Activated CD4-positive, alpha-beta T cell treated with anti-CD3 and anti-CD28 coated beads, Interleukin-2, amount 10 ng/mL, durations not matched to agents 7 days and 5 days (primary cell): Measurements from ENCODE around the gene ZNF618. TPM values are rescaled to one million over a fixed set of nuclear protein-coding genes. Genes with fewer than 3 reads are reported as not detected.
"Not testable (repeated sequence)": the region's sequence is repeated elsewhere in the genome, so short reads cannot be mapped to it uniquely, and the experiment has no call there.

ENCODE experiments used
- CTCF ChIA-PET: fragments of 350-600 bp; sonication (Branson Sonifier 250); formaldehyde crosslinking; loops from one replicate; lab custom pipeline; 2021; ENCODE audit warnings: antibody characterized with exemption; lab: Charles Lee
- POLR2A ChIA-PET: fragments of 350-600 bp; sonication (Branson Sonifier 250); formaldehyde crosslinking; loops from one replicate; lab custom pipeline; 2021; ENCODE audit warnings: antibody characterized with exemption; lab: Charles Lee
- DNase-seq: peaks from one replicate; pipeline ENCODE4 v3.0.0-alpha.2; 2020
- H3K27ac Mint-ChIP-seq: one replicate; pipeline ENCODE4 v1.8.0; 2021; ENCODE audit warnings: mild to moderate bottlenecking, moderate library complexity, mixed read lengths
- H3K27me3 Mint-ChIP-seq: one replicate; pipeline ENCODE4 v1.8.0; 2021; ENCODE audit warnings: mixed read lengths
- H3K36me3 Mint-ChIP-seq: one replicate; pipeline ENCODE4 v1.8.0; 2021; ENCODE audit warnings: low read depth, mixed read lengths
- H3K4me1 Mint-ChIP-seq: one replicate; pipeline ENCODE4 v1.8.0; 2021; ENCODE audit warnings: mixed read lengths
- H3K4me3 Mint-ChIP-seq: one replicate; pipeline ENCODE4 v1.8.0; 2021; ENCODE audit warnings: mild to moderate bottlenecking, moderate library complexity, mixed read lengths
- H3K9me3 Mint-ChIP-seq: one replicate; pipeline ENCODE4 v1.8.0; 2021; ENCODE audit warnings: mixed read lengths
- total RNA-seq, 2 experiments: library from RNA; stranded (reverse); gene quantifications; one replicate each; pipeline ENCODE4 v1.2.3, GENCODE V29; 2021

ZNF618 gene
- total RNA-seq, 2 experiments from 2014 or later = 0.21 to 0.27 TPM

DNA sequence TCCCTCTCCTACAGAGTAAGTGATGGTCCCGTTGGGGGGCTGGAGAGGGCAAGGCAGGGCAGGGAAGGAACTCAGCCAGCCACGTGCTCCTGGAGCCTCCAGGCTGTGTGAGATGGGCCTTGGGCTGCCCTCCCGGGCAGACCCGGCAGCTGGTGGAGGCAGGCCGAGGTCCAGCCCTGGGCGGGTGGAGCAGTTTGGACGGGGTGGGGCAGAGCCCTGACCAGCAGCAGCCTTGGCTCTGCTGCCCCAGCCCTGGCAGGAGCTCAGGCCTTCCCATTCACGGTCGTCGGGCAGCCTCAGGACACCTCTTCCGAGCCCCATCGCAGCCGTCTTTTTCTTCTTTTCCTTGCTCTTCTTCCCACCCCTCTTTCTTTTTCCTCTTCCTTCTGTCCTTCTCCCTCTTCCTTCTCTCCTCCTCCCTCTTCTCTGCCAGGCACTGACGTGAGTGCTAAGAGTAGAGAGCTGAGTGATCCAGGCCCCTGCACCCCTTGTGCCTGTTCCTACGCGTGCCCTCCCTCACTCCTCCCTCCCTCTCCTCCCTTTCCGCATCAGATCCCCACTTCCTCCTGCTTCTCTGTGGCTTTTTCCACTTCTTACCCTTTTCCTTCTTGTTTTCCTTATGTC, 159.2 kb downstream of the ZNF618 start:
- Mint-ChIP-seq H3K9me3 (no peaks in the 10 kb centered on the region), H3K27me3 (no peaks in the 10 kb centered on the region), H3K4me3 (no peak overlapping the region), H3K4me1 (no peaks in the 10 kb centered on the region), H3K27ac (no peak overlapping the region), H3K36me3 (no peaks in the 10 kb centered on the region)
- ChIA-PET POLR2A (no interaction called here), CTCF (no interaction called here)
- DNase-seq = no peak

DNA sequence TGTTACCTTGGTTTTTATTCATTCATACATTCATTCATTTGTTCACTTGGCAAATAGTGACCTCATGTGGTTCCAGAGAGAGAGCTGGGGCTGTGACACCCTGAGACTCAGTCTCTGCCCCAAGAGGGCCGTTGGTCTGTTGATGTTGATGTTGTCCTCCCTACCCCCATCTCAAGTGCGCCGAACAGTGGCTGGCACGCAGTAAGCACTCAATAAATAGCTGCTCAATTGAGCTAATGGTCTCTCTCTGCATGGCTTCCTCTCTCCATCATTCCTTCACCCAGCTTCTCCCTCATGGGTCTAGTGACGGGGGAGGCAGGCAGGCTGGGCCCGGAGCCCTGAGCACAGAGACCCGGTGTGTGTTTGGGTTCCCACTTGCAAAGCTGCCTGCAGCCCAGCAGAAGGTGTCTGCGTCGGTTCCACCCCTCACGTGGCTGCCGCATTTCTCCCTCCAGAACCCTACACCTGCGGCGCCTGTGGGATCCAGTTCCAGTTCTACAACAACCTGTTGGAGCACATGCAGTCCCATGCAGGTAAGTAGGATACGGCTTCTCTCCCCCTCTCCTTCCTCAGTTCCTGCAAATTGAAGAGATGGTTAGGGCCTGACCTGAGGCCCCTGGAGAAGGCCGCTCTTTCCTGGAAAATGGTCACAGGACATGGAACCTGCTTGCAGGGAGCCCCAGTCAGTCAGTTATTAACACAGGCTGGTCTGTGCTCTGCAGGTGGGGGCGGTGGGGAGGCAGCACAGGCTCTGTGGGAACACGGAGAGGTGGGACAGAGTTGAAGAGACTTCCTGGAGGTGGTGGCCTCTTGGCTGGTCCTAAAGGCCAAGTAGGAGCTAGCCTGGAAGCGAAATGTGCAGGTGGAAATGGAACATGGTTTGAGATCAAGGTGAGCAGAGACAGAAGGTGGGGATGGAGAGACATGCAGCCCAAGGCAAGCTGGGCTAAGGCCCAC, 160.0 kb downstream of the ZNF618 start:
- no peaks in the 10 kb centered on the region for H3K27me3 Mint-ChIP-seq
- no peak overlapping the region for H3K4me3 Mint-ChIP-seq
- POLR2A ChIA-PET = no interaction called here
- CTCF ChIA-PET = no interaction called here
- H3K36me3 Mint-ChIP-seq = no peaks in the 10 kb centered on the region
- no peaks in the 10 kb centered on the region for H3K9me3 Mint-ChIP-seq
- H3K4me1 Mint-ChIP-seq = no peaks in the 10 kb centered on the region
- no peak for DNase-seq
- H3K27ac Mint-ChIP-seq = no peak overlapping the region

DNA sequence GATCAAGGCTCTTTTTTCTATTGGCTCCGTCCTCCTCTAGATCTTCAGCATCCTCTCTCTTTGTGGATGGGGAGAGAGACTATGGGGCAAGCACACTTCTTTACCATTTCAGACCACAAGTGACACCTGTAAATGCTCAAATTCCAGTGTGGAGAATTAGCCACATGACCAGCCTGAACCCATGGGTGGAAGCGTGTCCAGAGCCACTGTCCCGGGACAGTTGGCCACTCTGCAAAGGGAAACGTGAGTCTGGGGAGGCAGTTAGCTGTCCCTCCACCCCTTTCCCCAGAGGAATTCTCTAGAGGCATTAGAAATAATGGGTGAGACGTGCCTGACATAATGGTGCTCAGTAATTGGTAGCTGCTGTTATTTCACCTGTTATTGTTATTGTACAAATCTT, 161.1 kb downstream of the ZNF618 start:
- Mint-ChIP-seq H3K27ac (no peak overlapping the region), H3K4me1 (no peaks in the 10 kb centered on the region), H3K36me3 (no peaks in the 10 kb centered on the region), H3K4me3 (no peak overlapping the region), H3K9me3 (no peaks in the 10 kb centered on the region), H3K27me3 (no peaks in the 10 kb centered on the region)
- no peak for DNase-seq
- POLR2A ChIA-PET = no interaction called here
- CTCF ChIA-PET = no interaction called here

DNA sequence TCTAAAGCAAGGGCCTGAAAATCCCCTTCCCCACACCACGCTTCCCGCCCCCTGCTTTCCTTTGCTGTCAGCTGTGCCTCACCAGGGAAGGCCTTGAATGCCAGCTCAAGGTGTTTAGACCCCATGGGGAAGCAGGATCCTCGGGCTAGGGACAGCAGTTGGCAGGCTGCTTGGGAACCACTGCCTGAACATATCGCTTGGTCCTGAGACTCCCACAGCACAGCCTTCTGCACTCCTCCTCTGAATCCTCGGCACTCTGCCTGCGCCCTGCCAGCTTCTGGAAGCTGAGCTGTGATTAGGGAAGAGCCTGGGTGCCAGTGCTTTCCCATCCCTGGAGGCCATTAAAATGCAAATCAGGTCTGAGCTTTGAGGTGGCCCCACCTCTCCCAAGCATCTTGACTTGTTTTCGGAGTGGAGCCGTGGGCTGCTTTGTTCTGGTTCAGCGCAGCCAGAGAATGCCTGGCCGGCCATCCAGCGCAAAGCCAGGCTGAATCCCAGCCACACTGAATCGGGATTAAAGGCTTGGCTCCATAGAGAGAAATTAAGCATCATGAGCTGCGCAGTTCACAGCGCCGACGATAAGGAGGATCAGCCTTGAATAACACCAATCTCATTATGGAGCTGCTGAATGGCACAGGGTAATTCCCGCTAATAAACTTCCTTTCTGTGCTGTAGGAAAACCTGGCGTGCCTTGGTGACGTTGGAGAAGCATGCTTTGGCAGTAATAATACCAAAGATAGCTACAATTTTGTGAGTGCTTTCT, 162.0 kb downstream of the ZNF618 start:
- CTCF ChIA-PET = no interaction called here

DNA sequence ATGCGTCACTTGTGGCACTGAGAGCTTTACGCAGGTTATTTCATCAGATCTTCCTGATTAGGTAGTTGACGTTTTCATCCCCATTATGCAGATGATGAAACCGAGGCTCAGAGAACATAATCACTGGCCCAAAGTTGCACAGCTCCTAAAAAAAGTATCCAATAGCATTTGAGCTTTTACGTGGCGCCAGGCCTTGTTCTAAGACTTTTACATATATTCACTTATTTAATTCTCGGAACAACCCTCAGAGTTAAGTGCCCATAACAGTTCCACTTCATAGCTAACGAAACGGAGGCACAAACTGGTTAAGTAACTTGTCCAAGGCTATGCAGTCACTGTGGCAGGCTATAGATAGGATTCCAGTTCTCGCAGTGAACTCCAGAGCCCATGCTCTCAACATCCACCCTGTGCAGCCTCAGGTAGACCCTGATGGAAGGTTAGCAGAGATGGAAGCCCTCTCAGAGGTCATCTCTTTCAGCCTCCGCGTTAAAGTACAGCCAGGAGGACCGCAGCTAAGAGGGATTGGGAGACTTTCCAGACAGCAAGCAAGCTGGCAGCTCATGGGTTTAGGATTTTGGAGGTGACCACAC, 162.7 kb downstream of the ZNF618 start:
- no peaks in the 10 kb centered on the region for H3K9me3 Mint-ChIP-seq
- no peaks in the 10 kb centered on the region for H3K4me1 Mint-ChIP-seq
- H3K27me3 Mint-ChIP-seq = no peaks in the 10 kb centered on the region
- no peaks in the 10 kb centered on the region for H3K36me3 Mint-ChIP-seq
- no peak for DNase-seq
- no peak overlapping the region for H3K27ac Mint-ChIP-seq
- ChIA-PET POLR2A (no interaction called here), CTCF (no interaction called here)
- H3K4me3 Mint-ChIP-seq = no peak overlapping the region

More for the DNA sequence above, 162.0 kb downstream of the ZNF618 start:
- no peak for DNase-seq
- Mint-ChIP-seq H3K9me3 (no peaks in the 10 kb centered on the region), H3K4me3 (no peak overlapping the region), H3K27me3 (no peaks in the 10 kb centered on the region), H3K4me1 (no peaks in the 10 kb centered on the region), H3K36me3 (no peaks in the 10 kb centered on the region), H3K27ac (no peak overlapping the region)
- POLR2A ChIA-PET = no interaction called here

DNA sequence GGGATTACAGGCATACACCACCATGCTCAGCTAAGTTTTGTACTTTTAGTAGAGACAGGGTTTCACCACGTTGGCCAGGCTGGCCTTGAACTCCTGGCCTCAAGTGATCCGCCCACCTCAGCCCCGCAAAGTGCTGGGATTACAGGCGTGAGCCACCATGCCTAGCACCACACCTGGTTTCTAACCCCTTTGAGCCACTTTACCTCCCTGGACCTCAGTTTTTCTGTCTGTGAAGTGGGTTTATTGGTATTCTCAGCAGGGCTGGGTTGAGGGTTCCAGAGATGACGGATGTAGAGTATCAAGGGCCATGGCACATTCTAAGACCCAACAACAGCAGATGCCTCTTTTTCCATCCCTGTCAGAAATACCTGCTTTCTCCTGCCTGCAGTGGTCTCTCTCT, 163.4 kb downstream of the ZNF618 start:
- H3K27me3 Mint-ChIP-seq = peaks cover 3% of the 10 kb centered on the region
- DNase-seq = no peak
- ChIA-PET CTCF (no interaction called here), POLR2A (no interaction called here)
- no peak overlapping the region for H3K4me3 Mint-ChIP-seq
- no peaks in the 10 kb centered on the region for H3K36me3 Mint-ChIP-seq
- no peaks in the 10 kb centered on the region for H3K4me1 Mint-ChIP-seq
- no peaks in the 10 kb centered on the region for H3K9me3 Mint-ChIP-seq
- no peak overlapping the region for H3K27ac Mint-ChIP-seq

DNA sequence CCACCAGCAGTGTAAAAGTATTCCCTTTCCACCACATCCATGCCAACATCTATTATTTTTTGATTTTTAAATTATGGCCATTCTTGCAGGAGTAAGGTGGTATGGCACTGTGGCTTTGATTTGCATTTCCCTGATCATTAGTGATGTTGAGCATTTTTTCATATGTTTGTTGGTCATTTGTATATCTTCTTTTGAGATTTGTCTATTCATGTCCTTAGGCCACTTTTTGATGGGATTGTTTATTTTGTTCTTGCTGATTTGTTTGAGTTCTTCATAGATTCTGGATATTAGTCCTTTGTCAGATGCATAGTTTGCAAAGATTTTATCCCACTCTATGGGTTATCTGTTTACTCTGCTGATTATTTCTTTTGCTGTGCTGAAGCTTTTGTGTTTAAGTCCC, 167.6 kb downstream of the ZNF618 start:
- peaks cover 11% of the 10 kb centered on the region for H3K27me3 Mint-ChIP-seq
- POLR2A ChIA-PET, DNase-seq, H3K27ac Mint-ChIP-seq, CTCF ChIA-PET, H3K4me3 Mint-ChIP-seq, H3K36me3 Mint-ChIP-seq, H3K4me1 Mint-ChIP-seq, H3K9me3 Mint-ChIP-seq: not testable (repeated sequence)

DNA sequence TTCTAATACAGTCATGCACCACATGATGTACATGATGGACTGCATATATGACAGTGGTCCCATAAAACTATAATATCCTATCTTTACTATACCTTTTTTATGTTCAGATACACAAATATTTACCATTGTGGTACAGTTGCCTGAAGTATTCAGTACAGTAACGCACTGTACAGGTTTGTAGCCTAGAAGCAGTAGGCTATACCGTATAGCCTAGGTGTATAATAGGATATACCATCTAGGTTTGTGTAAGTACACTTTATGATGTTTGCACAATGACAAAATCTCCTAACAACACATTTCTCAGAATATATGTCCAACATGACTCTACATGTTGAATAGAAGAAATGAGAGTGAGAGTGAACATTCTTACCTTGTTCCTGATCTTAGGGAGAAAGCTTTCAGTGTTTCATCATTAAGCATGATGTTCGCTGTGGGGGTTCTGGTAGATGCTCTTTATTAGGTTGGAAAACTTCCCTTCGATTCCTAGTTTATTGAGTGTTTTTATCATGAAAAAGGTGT, 170.2 kb downstream of the ZNF618 start:
- Mint-ChIP-seq H3K4me1 (no peaks in the 10 kb centered on the region), H3K9me3 (no peaks in the 10 kb centered on the region), H3K4me3 (no peak overlapping the region), H3K27me3 (peaks cover 11% of the 10 kb centered on the region), H3K36me3 (no peaks in the 10 kb centered on the region), H3K27ac (no peak overlapping the region)
- ChIA-PET POLR2A (no interaction called here), CTCF (no interaction called here)
- DNase-seq = no peak

DNA sequence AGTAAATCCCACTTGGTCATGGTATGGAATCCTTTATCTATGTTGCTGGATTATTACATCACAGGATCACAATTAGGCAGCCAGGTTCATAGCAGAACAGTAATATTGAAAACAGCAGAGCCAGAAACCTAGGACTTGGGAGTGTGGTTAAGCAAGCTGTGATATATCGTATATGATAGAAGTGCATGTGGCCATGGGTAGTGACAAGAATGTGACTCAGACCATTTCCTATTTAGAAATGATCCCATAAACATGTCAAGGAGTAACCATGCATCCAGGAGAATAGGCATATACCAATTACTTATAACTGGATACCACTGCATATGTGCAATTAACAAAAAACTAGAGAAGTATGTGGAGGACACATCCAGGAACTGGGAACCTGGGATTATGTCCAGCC, 170.8 kb downstream of the ZNF618 start:
- DNase-seq = no peak
- Mint-ChIP-seq H3K36me3 (no peaks in the 10 kb centered on the region), H3K4me1 (no peaks in the 10 kb centered on the region), H3K27me3 (peaks cover 11% of the 10 kb centered on the region), H3K9me3 (no peaks in the 10 kb centered on the region), H3K4me3 (no peak overlapping the region), H3K27ac (no peak overlapping the region)
- ChIA-PET POLR2A (no interaction called here), CTCF (no interaction called here)

DNA sequence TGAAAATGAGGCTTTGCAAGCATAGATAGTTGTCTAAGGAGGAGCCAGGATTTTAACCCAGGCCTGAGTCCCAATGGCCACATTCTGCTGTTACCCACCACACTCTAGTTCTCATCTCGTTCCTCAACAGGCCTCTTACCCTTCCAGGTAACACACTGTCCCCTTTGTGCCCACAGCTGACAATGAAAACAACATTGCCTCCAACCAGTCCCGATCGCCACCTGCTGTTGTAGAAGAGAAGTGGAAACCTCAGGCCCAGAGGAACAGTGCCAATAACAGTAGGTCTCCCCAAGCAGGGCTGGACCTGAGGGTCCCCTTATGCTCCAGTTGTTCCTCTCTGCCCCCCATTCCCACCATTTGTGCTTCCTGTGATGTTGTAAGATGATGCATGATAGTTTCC, 171.6 kb downstream of the ZNF618 start:
- no peaks in the 10 kb centered on the region for H3K36me3 Mint-ChIP-seq
- ChIA-PET POLR2A (no interaction called here), CTCF (interaction anchor here (0.8 kb wide), 1 partner anchor 12 kb away, joined by 3 read pairs; no protein-coding TSS in a partner anchor)
- no peak overlapping the region for H3K4me3 Mint-ChIP-seq
- no peak for DNase-seq
- no peaks in the 10 kb centered on the region for H3K9me3 Mint-ChIP-seq
- H3K27me3 Mint-ChIP-seq = peaks cover 11% of the 10 kb centered on the region
- no peak overlapping the region for H3K27ac Mint-ChIP-seq
- no peaks in the 10 kb centered on the region for H3K4me1 Mint-ChIP-seq

DNA sequence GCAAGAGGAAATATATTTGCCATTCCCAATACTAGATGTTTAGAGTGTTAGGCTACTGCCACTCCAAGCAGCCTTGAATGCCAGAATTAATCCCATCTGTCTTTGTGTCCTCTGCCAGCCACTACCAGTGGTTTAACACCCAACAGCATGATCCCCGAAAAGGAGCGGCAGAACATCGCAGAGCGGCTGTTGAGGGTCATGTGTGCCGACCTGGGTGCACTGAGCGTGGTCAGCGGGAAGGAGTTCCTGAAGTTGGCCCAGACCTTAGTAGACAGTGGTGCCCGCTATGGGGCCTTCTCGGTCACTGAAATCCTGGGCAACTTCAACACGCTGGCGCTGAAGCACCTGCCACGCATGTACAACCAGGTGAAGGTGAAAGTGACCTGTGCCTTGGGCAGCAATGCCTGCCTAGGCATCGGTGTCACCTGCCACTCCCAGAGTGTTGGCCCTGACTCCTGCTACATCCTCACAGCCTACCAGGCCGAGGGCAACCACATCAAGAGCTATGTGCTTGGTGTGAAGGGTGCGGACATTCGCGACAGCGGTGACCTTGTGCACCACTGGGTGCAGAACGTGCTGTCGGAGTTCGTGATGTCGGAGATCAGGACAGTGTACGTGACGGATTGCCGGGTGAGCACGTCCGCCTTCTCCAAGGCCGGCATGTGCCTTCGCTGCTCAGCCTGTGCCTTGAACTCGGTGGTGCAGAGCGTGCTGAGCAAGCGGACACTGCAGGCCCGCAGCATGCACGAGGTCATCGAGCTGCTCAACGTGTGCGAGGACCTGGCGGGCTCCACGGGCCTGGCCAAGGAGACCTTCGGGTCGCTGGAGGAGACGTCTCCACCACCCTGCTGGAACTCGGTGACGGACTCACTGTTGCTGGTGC, 172.7 kb downstream of the ZNF618 start:
- no peaks in the 10 kb centered on the region for H3K4me1 Mint-ChIP-seq
- H3K27ac Mint-ChIP-seq = no peak overlapping the region
- ChIA-PET CTCF (interaction anchor here (0.9 kb wide), 1 partner anchor 9 kb away, joined by 4 read pairs; no protein-coding TSS in a partner anchor), POLR2A (no interaction called here)
- H3K36me3 Mint-ChIP-seq = no peaks in the 10 kb centered on the region
- no peak for DNase-seq
- H3K4me3 Mint-ChIP-seq = no peak overlapping the region
- no peaks in the 10 kb centered on the region for H3K9me3 Mint-ChIP-seq
- peaks cover 11% of the 10 kb centered on the region for H3K27me3 Mint-ChIP-seq
